ENCODE data around the gene PLEKHA7.
A peak's percentile ranks its signal among the peaks of the same experiment; 100 is the strongest.

Gene PLEKHA7

GRCh38 chr11:16769386-16769785, 244.8 kb downstream of the PLEKHA7 start:
- no peak for ATAC-seq
- DNase-seq, result no peak

GRCh38 chr11:16767957-16768356, 246.3 kb downstream of the PLEKHA7 start:
- no peak for DNase-seq

GRCh38 chr11:16767137-16767536, 247.1 kb downstream of the PLEKHA7 start:
- ATAC-seq (no peak), DNase-seq (no peak)

More at GRCh38 chr11:16767957-16768356, 246.3 kb downstream of the PLEKHA7 start:
- ATAC-seq, result no peak

- no peak for ATAC-seq
Observed at GRCh38 chr11:16764888-16765287, 249.3 kb downstream of the PLEKHA7 start.

GRCh38 chr11:16763746-16764145, 250.5 kb downstream of the PLEKHA7 start:
- no peak for DNase-seq
- ATAC-seq, result no peak

More at GRCh38 chr11:16764888-16765287, 249.3 kb downstream of the PLEKHA7 start:
- no peak for DNase-seq

- no peak for ATAC-seq
- DNase-seq, result no peak
Observed at GRCh38 chr11:16759857-16760508, 254.2 kb downstream of the PLEKHA7 start.

- DNase-seq (no peak), ATAC-seq (no peak)
Observed at GRCh38 chr11:16758382-16759024, 255.7 kb downstream of the PLEKHA7 start.

GRCh38 chr11:16750417-16750816, 263.8 kb downstream of the PLEKHA7 start:
- ATAC-seq (no peak), DNase-seq (no peak)

GRCh38 chr11:16749666-16750065, 264.5 kb downstream of the PLEKHA7 start:
- no peak for DNase-seq
- peak; percentile 87 for ATAC-seq

GRCh38 chr11:16749092-16749491, 265.1 kb downstream of the PLEKHA7 start:
- DNase-seq (no peak), ATAC-seq (no peak)

- DNase-seq, result no peak
- no peak for ATAC-seq
Observed at GRCh38 chr11:16745950-16746605, 268.1 kb downstream of the PLEKHA7 start.

- no peak for ATAC-seq
- DNase-seq, result no peak
Observed at GRCh38 chr11:16744128-16744725, 270.0 kb downstream of the PLEKHA7 start.

- no peak for DNase-seq
- no peak for ATAC-seq
Observed at GRCh38 chr11:16743478-16743877, 270.7 kb downstream of the PLEKHA7 start.

- ATAC-seq, result no peak
- DNase-seq, result peak; percentile 11
Observed at GRCh38 chr11:16741473-16741872, 272.7 kb downstream of the PLEKHA7 start.

GRCh38 chr11:16738947-16739815, 275.0 kb downstream of the PLEKHA7 start:
- ATAC-seq (peak; percentile 13), DNase-seq (peak; percentile 45)

- peak; percentile 92 for DNase-seq
- ATAC-seq, result peak; percentile 97
Observed at GRCh38 chr11:16738193-16738946, 275.8 kb downstream of the PLEKHA7 start, which contains the start of gene C11orf58. TSS of gene C11orf58 (plus strand) at chr11:16738647. CDS start at chr11:16738779, 132 bp downstream.

GRCh38 chr11:16737818-16738192, 276.4 kb downstream of the PLEKHA7 start:
- DNase-seq, result peak; percentile 18
- ATAC-seq, result no peak
